ENCODE measurements around the gene TRIM54. TPM values are rescaled to one million over a fixed set of nuclear protein-coding genes. Genes with fewer than 3 reads are reported as not detected.

Gene TRIM54
- total RNA-seq, 1 donor from 2014 or later, result not detected

DNA sequence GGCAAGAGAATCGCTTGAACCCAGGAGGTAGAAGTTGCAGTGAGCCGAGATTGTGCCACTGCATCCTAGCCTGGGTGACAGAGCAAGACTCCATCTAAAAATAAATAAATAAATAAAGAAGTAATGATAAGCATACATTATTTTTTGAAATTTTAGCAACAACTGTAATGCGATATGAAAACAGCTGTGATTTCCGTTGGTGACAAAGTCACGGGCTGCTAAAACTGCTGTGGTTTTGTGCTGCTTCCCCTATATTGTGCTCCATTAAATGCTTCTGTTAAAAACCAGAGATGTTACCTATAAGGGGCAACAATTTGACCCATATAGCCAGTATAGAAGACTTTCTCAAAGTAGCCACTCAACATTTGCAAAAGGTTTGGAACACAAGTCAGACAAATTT is 8.3 kb downstream of the TRIM54 start:
- Mint-ChIP-seq H3K36me3 (ENCODE audit: low read depth, unreplicated experiment) (no peaks in the 10 kb centered on the region), H3K9me3 (ENCODE audit: unreplicated experiment) (no peaks in the 10 kb centered on the region), H3K4me1 (ENCODE audit: low read depth, unreplicated experiment) (peaks cover 5% of the 10 kb centered on the region), H3K27ac (ENCODE audit: unreplicated experiment) (no peak overlapping the region), H3K4me3 (ENCODE audit: unreplicated experiment) (no peak overlapping the region), H3K27me3 (ENCODE audit: low read depth, unreplicated experiment) (peaks cover 41% of the 10 kb centered on the region)
- Histone ChIP-seq H2AFZ (ENCODE audit: low read depth, low read length) (no peak overlapping the region), H3K27ac (ENCODE audit: low read depth, low read length) (no peak overlapping the region), H3K79me2 (ENCODE audit: insufficient read depth, low read length) (no peaks in the 10 kb centered on the region), H3K9ac (ENCODE audit: low read length) (no peak overlapping the region), H3K4me2 (ENCODE audit: low read length) (no peak overlapping the region), H3K9me3 (ENCODE audit: insufficient read depth, low read depth, low read length) (no peaks in the 10 kb centered on the region), H4K20me1 (ENCODE audit: insufficient read depth, low read length) (peaks cover 7% of the 10 kb centered on the region), H3K4me1 (ENCODE audit: insufficient read depth, low read length) (peaks cover 7% of the 10 kb centered on the region), H3K36me3 (ENCODE audit: insufficient read depth, low read length) (no peaks in the 10 kb centered on the region), H3K4me3 (ENCODE audit: insufficient read depth, low read depth, low read length) (no peak overlapping the region), H3K27me3 (ENCODE audit: insufficient read depth, low read length) (peaks cover 36% of the 10 kb centered on the region)
- FAIRE-seq, result no peak
- no peak for TF ChIP-seq EZH2 (IDR thresholded peaks at IDR 0.05; ENCODE audit: insufficient read depth, low read length)
- TF ChIP-seq, protein P1, sequence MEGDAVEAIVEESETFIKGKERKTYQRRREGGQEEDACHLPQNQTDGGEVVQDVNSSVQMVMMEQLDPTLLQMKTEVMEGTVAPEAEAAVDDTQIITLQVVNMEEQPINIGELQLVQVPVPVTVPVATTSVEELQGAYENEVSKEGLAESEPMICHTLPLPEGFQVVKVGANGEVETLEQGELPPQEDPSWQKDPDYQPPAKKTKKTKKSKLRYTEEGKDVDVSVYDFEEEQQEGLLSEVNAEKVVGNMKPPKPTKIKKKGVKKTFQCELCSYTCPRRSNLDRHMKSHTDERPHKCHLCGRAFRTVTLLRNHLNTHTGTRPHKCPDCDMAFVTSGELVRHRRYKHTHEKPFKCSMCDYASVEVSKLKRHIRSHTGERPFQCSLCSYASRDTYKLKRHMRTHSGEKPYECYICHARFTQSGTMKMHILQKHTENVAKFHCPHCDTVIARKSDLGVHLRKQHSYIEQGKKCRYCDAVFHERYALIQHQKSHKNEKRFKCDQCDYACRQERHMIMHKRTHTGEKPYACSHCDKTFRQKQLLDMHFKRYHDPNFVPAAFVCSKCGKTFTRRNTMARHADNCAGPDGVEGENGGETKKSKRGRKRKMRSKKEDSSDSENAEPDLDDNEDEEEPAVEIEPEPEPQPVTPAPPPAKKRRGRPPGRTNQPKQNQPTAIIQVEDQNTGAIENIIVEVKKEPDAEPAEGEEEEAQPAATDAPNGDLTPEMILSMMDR (IDR thresholded peaks at IDR 0.05; ENCODE audit: insufficient read depth, low read depth, low read length), result no peak
- DNase-seq (ENCODE audit: low read depth), result no peak

DNA sequence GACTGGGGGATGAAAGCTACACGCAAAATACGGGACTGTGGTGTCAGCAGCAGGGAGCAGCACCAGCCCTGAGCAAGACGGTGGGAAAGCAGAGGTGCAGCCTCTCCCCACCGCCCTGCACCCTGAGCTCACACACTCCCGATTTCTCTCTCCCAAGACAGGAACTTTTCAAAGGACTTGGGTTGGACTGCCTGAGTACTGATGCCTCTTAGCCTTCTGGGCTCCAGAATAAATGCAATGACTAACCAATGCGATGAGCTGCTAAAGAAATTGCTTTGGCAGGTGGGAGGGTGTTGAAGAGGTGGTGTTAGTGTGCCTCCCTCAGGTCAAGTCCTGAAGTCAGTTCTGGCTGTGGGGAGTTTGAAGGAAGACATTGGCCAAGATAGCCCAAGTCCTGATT is 9.6 kb downstream of the TRIM54 start:
- Histone ChIP-seq H4K20me1 (ENCODE audit: insufficient read depth, low read length) (peaks cover 7% of the 10 kb centered on the region), H3K9ac (ENCODE audit: low read length) (no peak overlapping the region), H3K27ac (ENCODE audit: low read depth, low read length) (no peak overlapping the region), H3K4me3 (ENCODE audit: insufficient read depth, low read depth, low read length) (no peak overlapping the region), H3K4me1 (ENCODE audit: insufficient read depth, low read length) (peaks cover 7% of the 10 kb centered on the region), H3K27me3 (ENCODE audit: insufficient read depth, low read length) (peaks cover 33% of the 10 kb centered on the region), H2AFZ (ENCODE audit: low read depth, low read length) (no peak overlapping the region), H3K36me3 (ENCODE audit: insufficient read depth, low read length) (no peaks in the 10 kb centered on the region), H3K9me3 (ENCODE audit: insufficient read depth, low read depth, low read length) (no peaks in the 10 kb centered on the region), H3K79me2 (ENCODE audit: insufficient read depth, low read length) (no peaks in the 10 kb centered on the region), H3K4me2 (ENCODE audit: low read length) (no peak overlapping the region)
- no peak overlapping the region for H3K27ac Mint-ChIP-seq (ENCODE audit: unreplicated experiment)
- H3K4me1 Mint-ChIP-seq (ENCODE audit: low read depth, unreplicated experiment), result peaks cover 5% of the 10 kb centered on the region
- no peak overlapping the region for H3K4me3 Mint-ChIP-seq (ENCODE audit: unreplicated experiment)
- peaks cover 40% of the 10 kb centered on the region for H3K27me3 Mint-ChIP-seq (ENCODE audit: low read depth, unreplicated experiment)
- no peak for FAIRE-seq
- H3K36me3 Mint-ChIP-seq (ENCODE audit: low read depth, unreplicated experiment), result no peaks in the 10 kb centered on the region
- no peak for DNase-seq (ENCODE audit: low read depth)
- no peak for TF ChIP-seq EZH2 (IDR thresholded peaks at IDR 0.05; ENCODE audit: insufficient read depth, low read length)
- TF ChIP-seq, protein P1 (IDR thresholded peaks at IDR 0.05; ENCODE audit: insufficient read depth, low read depth, low read length), result no peak
- no peaks in the 10 kb centered on the region for H3K9me3 Mint-ChIP-seq (ENCODE audit: unreplicated experiment)

DNA sequence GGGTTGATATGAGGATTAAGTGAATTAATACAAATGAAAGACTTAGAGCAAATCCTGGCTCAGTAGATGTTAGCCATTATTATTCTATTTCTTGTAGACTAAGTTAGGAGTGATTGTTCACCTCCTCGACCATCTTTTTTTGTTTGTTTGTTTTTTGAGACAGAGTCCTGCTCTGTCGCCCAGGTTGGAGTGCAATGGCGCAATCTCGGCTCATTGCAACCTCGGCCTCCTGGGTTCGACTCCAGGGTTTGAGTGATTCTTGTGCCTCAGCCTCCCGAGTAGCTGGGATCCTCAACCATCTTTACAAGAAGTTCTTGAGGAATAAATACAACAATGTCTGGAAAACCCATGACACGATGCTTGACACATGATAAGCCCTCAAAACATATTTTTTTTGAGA is 12.7 kb downstream of the TRIM54 start:
- TF ChIP-seq, protein P1 (IDR thresholded peaks at IDR 0.05; ENCODE audit: insufficient read depth, low read depth, low read length), result no peak
- no peak for TF ChIP-seq EZH2 (IDR thresholded peaks at IDR 0.05; ENCODE audit: insufficient read depth, low read length)
- Mint-ChIP-seq H3K27me3 (ENCODE audit: low read depth, unreplicated experiment) (peaks cover 34% of the 10 kb centered on the region), H3K9me3 (ENCODE audit: unreplicated experiment) (peaks cover 2% of the 10 kb centered on the region), H3K4me1 (ENCODE audit: low read depth, unreplicated experiment) (peaks cover 5% of the 10 kb centered on the region), H3K27ac (ENCODE audit: unreplicated experiment) (no peak overlapping the region), H3K4me3 (ENCODE audit: unreplicated experiment) (no peak overlapping the region), H3K36me3 (ENCODE audit: low read depth, unreplicated experiment) (no peaks in the 10 kb centered on the region)
- DNase-seq (ENCODE audit: low read depth) (no peak), FAIRE-seq (no peak)
- Histone ChIP-seq H3K9me3 (ENCODE audit: insufficient read depth, low read depth, low read length) (no peaks in the 10 kb centered on the region), H3K27ac (ENCODE audit: low read depth, low read length) (no peak overlapping the region), H3K4me3 (ENCODE audit: insufficient read depth, low read depth, low read length) (no peak overlapping the region), H3K36me3 (ENCODE audit: insufficient read depth, low read length) (no peaks in the 10 kb centered on the region), H3K9ac (ENCODE audit: low read length) (no peak overlapping the region), H3K4me2 (ENCODE audit: low read length) (no peak overlapping the region), H2AFZ (ENCODE audit: low read depth, low read length) (no peak overlapping the region), H3K4me1 (ENCODE audit: insufficient read depth, low read length) (peaks cover 7% of the 10 kb centered on the region), H3K79me2 (ENCODE audit: insufficient read depth, low read length) (no peaks in the 10 kb centered on the region), H3K27me3 (ENCODE audit: insufficient read depth, low read length) (peaks cover 23% of the 10 kb centered on the region), H4K20me1 (ENCODE audit: insufficient read depth, low read length) (peaks cover 7% of the 10 kb centered on the region)

All from astrocyte (in vitro differentiated cells and primary cell).